Left cardiac atrium (tissue), 4 donors: Measurements from ENCODE around the gene TYW1. TPM values are rescaled to one million over a fixed set of nuclear protein-coding genes. Genes with fewer than 3 reads are reported as not detected.
A peak's percentile ranks its signal among the peaks of the same experiment; 100 is the strongest.
"Not testable (repeated sequence)": the region's sequence is repeated elsewhere in the genome, so short reads cannot be mapped to it uniquely, and the experiment has no call there.

Experiments used
- ATAC-seq, 2 donors: fragments of 200-7000 bp; cut with Tn5 transposase; one replicate each; pipeline ENCODE4 v1.9.1; 2020; ENCODE audit warnings: mild to moderate bottlenecking in 2 of 2, moderate library complexity in 2 of 2
- DNase-seq: peaks from one replicate; pipeline ENCODE4 v3.0.0-alpha.2; 2020
- intact Hi-C, 2 donors: fragments of 100-400 bp; cut with DNase I; formaldehyde crosslinking; loops; one replicate each; pipeline versions ENCODE4 v1.14.1 to v1.15.1; 2022 to 2023
- total RNA-seq, 2 donors: library from RNA; stranded (reverse); fragmentation: NEBNext Ultra II Directional; extraction: Animal tissue kit (Norgen Biotek cat#: 25700); gene quantifications; one replicate each; pipeline ENCODE4 v1.2.1, GENCODE V29; 2021
- donor health status: DM: no; HTN: yes; CAD: no.
- donor health status: DM: no; HTN: yes; CAD: no; lungs with severe emphysema.
- donor health status: DM: yes; HTN: yes; CAD: no.
- donor health status: Dilated cardiomyopathy.

Gene TYW1
- total RNA-seq, 2 donors from 2014 or later, result 10.8 to 13.3 TPM

- ATAC-seq (peak; percentile 94 to 96), DNase-seq (peak; percentile 50)
Measured at GRCh38 chr7:67036432-67037395, 40.1 kb downstream of the TYW1 start.

GRCh38 chr7:67040832-67041231 lies 44.2 kb downstream of the TYW1 start:
- intact Hi-C loops, result not testable (repeated sequence)

More at GRCh38 chr7:67036432-67037395, 40.1 kb downstream of the TYW1 start:
- intact Hi-C loops, result not testable (repeated sequence)

DNA sequence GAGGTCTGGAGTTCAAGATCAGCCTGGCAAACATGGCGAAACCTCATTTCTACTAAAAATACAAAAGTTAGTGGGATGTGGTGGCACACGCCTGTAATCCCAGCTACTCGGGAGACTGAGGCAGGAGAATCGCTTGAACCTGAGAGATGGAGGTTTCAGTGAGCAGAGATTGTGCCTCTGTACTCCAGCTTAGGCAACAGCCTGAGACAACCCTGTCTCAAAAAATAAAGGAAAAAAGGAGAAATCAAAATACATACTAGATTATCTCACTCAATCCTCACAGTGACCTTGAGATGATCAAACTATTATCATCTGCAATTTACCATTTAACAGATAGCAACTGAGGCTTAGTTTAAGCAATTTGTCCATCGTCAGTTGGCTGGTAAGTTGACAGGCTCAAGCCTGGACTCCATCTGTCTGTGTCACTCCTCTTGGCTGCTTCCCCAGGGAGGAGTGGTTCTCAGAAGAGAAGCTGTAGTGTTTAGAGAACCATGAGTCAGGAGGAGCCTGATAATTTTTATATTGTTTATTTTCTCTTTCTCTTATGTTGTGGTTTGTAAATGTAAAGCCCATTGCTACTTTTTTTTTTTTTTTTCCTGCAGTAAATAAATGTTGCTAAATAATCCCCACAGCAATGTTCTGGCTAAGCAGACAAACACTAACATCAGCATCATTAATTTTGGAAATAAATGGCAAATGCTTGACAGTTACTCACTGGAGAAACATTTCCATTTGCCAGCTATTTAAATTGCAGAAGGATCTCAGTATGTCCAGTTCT lies 46.3 kb downstream of the TYW1 start:
- ATAC-seq, result peak; percentile 90 to 98
- intact Hi-C loops, result not testable (repeated sequence)
- peak; percentile 72 for DNase-seq

More at GRCh38 chr7:67040832-67041231, 44.2 kb downstream of the TYW1 start:
- not testable (repeated sequence) for ATAC-seq, DNase-seq

- intact Hi-C loops, DNase-seq: not testable (repeated sequence)
Measured at GRCh38 chr7:67043559-67043930, 46.9 kb downstream of the TYW1 start.

GRCh38 chr7:67045496-67045995 lies 48.9 kb downstream of the TYW1 start:
- intact Hi-C loops, result no loop called here
- no peak for ATAC-seq
- no peak for DNase-seq

More at GRCh38 chr7:67043559-67043930, 46.9 kb downstream of the TYW1 start:
- ATAC-seq, result peak in 1 of 2 donors; percentile 62

GRCh38 chr7:67046819-67047218 lies 50.2 kb downstream of the TYW1 start:
- ATAC-seq, intact Hi-C loops, DNase-seq: not testable (repeated sequence)

DNA sequence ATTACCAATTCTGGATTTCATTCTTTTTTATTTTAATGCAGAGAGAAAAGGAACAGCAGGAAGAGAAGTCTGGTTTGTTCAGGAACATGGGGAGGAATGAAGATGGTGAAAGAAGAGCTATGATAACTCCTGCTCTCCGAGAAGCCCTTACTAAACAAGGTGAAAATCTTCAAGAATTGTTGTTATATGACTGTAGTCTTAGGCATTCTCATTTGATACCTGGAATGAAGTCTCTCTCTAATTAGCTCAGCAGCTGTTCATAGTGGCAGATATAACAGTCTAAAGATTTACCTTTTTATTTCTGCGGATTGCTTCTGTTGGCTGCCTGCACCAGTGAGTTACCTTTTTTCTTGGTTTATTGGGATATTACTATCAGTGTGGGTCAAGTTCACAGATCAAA lies 53.3 kb downstream of the TYW1 start:
- DNase-seq, intact Hi-C loops, ATAC-seq: not testable (repeated sequence)

DNA sequence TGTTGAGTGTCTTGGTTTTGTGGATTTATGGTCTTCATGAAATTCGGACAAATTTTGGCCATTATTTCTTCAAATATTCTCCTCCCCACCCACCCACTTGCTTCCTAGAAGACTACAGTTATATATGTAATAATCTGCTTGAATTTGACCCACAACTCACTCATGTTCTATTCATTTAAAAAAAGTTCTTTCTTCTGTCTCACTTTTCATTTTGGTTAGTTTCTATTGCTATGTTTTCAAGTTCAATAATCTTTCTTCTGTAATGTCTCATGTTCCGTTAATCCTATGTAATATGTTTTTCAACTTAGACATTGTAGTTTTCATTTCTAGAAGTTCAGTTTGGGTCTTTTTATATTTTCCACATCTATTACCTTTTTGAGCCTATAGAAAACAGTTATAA lies 55.5 kb downstream of the TYW1 start:
- ATAC-seq, intact Hi-C loops, DNase-seq: not testable (repeated sequence)

DNA sequence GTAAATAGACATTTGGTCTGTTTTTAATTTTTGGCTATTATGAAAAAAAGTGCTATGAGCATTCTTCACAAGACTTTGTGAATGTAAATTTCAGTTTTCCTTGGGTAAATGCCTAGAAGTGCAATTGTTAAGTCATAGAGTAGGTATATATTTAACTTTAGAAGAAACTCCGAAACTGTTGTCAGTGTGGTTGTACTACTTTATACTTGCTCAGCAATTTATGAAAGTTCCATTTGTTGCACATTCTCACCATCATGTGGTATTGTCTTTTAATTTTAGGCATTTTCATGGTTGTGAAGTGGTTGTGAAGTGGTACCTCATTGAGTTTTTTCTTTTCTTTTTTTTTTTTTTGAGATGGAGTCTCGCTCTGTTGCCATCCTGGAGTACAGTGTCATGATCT lies 60.0 kb downstream of the TYW1 start:
- intact Hi-C loops, result no loop called here
- no peak for DNase-seq
- no peak for ATAC-seq

- ATAC-seq, intact Hi-C loops, DNase-seq: not testable (repeated sequence)
Measured at GRCh38 chr7:67061321-67061720, 64.7 kb downstream of the TYW1 start.

DNA sequence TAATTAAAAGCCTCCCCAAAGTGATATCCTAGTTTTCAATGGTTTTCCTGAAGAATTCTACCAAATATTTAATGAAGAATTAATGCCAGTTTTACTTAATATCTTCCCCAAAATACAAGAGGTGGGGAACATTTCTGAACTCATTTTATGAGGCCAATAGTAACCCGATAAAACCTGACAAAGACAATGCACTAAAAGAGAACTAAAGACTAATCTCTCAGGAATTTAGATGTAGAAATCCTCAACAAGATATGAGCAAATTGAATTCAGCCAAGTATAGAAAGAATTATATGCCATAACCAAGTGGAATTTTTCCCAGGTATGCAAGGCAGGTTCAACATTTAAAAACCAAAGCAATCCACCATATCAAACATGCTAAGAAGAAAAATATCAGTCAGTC lies 66.2 kb downstream of the TYW1 start:
- intact Hi-C loops, DNase-seq, ATAC-seq: not testable (repeated sequence)

- DNase-seq, intact Hi-C loops: not testable (repeated sequence)
- peak; percentile 67 to 71 for ATAC-seq
Measured at GRCh38 chr7:67066950-67067622, 70.5 kb downstream of the TYW1 start.

- DNase-seq, intact Hi-C loops, ATAC-seq: not testable (repeated sequence)
Measured at GRCh38 chr7:67076120-67076519, 79.5 kb downstream of the TYW1 start.

DNA sequence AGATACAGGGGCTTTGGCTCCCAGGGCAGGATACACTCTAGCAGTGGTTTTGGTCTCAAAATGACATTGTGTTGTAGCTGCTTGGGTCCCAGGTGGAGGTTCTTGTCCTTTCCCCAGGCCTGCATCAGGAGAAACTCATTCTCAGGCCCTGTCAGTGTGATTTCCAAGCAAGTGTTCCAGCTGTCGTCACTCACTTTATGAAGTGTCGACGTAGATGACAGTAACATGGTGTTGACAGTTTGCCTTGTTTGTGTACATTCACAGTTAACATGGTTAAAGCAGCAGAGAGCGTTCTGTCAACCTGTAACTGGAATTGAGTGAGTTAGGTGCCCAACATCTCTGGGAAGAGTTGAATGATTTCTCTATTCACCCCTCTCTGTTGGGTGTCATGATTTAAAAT lies 86.2 kb downstream of the TYW1 start:
- peak; percentile 82 to 84 for ATAC-seq
- intact Hi-C loops, DNase-seq: not testable (repeated sequence)

- ATAC-seq, DNase-seq, intact Hi-C loops: not testable (repeated sequence)
Measured at GRCh38 chr7:67089261-67089660, 92.6 kb downstream of the TYW1 start.

DNA sequence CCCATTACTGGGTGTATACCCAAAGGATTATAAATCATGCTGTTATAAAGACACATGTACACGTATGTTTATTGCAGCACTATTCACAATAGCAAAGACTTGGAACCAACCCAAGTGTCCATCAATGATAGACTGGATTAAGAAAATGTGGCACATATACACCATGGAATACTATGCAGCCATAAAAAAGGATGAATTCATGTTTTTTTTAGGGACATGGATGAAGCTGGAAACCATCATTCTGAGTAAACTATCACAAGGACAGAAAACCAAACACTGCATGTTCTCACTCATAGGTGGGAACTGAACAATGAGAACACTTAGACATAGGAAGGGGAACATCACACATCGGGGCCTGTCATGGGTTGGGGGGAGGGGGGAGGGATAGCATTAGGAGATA lies 94.4 kb downstream of the TYW1 start:
- ATAC-seq, intact Hi-C loops, DNase-seq: not testable (repeated sequence)

GRCh38 chr7:67098031-67098430 lies 101.4 kb downstream of the TYW1 start:
- intact Hi-C loops, ATAC-seq, DNase-seq: not testable (repeated sequence)

- DNase-seq, ATAC-seq, intact Hi-C loops: not testable (repeated sequence)
Measured at GRCh38 chr7:67099406-67099805, 102.8 kb downstream of the TYW1 start.

- DNase-seq, intact Hi-C loops, ATAC-seq: not testable (repeated sequence)
Measured at GRCh38 chr7:67100038-67100437, 103.4 kb downstream of the TYW1 start.
